ENCODE results near the gene NELL1. TPM values are rescaled to one million over a fixed set of nuclear protein-coding genes. Genes with fewer than 3 reads are reported as not detected.

The NELL1 gene
- total RNA-seq, 2 experiments from 2014 or later: not detected

DNA sequence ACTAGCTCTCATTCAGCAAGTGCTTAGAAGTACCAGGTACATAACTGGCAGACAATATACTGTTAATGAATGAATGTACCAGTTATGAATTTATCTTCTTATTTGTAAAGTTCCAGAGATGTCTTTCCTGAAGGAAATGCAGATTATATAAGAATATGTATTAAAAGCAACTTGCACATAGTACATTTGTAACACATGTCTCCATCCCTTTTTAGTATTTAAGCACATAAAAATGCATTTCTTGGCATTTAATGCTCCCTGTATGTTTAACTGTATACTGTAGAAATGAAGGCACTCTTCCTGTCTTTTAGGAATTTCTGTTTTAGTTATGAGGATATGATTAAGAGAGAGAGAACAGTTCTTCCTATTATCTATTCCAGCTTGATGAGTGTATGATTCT, 241.3 kb downstream of the NELL1 start:
- no peak overlapping the region for H3K4me3 Mint-ChIP-seq
- H3K27me3 Mint-ChIP-seq: no peaks in the 10 kb centered on the region
- ATAC-seq (ENCODE audit: poor library complexity) (no peak), DNase-seq (no peak)
- intact Hi-C loops (cut with DNase I, micrococcal nuclease): no loop called here
- H3K27ac ChIP-seq (ENCODE audit: low read depth in 1 of 2, low read length in 2 of 2): no peak overlapping the region
- H3K9me3 Mint-ChIP-seq: peaks cover 2% of the 10 kb centered on the region
- POLR2A ChIA-PET: no interaction called here
- CTCF ChIA-PET: no interaction called here
- H3K4me1 ChIP-seq (ENCODE audit: insufficient read depth, low read length): no peaks in the 10 kb centered on the region
- no peaks in the 10 kb centered on the region for H3K4me1 Mint-ChIP-seq (ENCODE audit: low read depth)
- no peaks in the 10 kb centered on the region for H3K36me3 Mint-ChIP-seq (ENCODE audit: low read depth)
- no peaks in the 10 kb centered on the region for H3K36me3 ChIP-seq (ENCODE audit: insufficient read depth, low read length)
- no peak overlapping the region for H3K4me3 ChIP-seq (ENCODE audit: low read length)
- peaks cover 0 to 3% of the 10 kb centered on the region in 2 experiments for H3K9me3 ChIP-seq (ENCODE audit: control insufficient read depth in 1 of 2, insufficient read depth in 1 of 2, low read length in 2 of 2)
- no peak overlapping the region for H3K27ac Mint-ChIP-seq
- TF ChIP-seq, protein P1, sequence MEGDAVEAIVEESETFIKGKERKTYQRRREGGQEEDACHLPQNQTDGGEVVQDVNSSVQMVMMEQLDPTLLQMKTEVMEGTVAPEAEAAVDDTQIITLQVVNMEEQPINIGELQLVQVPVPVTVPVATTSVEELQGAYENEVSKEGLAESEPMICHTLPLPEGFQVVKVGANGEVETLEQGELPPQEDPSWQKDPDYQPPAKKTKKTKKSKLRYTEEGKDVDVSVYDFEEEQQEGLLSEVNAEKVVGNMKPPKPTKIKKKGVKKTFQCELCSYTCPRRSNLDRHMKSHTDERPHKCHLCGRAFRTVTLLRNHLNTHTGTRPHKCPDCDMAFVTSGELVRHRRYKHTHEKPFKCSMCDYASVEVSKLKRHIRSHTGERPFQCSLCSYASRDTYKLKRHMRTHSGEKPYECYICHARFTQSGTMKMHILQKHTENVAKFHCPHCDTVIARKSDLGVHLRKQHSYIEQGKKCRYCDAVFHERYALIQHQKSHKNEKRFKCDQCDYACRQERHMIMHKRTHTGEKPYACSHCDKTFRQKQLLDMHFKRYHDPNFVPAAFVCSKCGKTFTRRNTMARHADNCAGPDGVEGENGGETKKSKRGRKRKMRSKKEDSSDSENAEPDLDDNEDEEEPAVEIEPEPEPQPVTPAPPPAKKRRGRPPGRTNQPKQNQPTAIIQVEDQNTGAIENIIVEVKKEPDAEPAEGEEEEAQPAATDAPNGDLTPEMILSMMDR (IDR thresholded peaks at IDR 0.05): no peak
- H3K27me3 ChIP-seq (ENCODE audit: control insufficient read depth in 1 of 2, insufficient read depth in 2 of 2, low read length in 2 of 2): no peaks in the 10 kb centered on the region

DNA sequence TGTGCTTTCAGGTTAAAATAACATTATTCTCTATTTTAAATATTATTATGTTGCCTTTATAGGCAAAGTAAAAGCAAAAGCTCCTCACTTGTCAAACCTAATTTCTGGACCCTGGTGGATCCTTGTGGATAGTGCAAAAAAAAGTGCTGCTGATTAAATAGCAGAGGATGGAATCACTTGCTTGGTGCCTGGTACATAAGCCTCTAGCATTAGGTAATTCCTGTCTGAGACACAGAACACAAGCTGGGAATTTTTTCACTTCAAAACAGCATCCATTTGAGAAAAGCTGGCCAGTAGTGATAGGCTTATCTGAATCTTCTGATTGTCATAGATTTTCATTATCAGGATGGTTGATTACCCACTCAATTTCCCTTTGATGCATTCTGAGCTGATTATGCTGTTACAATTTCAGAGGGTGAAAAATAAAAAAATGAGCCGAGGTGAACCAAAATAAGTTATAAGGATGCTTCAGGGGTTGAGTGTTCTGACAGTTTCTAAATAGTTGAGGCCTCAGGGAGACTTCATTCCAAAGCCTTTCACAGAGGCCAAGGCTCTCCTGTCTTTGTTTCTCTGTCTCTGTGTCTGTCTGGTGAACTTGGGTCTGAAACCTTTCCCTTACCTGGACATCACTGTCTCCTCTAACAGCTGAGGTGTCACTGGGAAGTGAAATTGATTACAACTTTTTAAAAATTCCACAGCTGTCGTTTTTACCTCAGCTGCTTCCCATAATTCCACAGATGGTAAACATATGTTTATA, 242.9 kb downstream of the NELL1 start:
- DNase-seq: no peak
- Mint-ChIP-seq H3K4me1 (ENCODE audit: low read depth) (no peaks in the 10 kb centered on the region), H3K4me3 (no peak overlapping the region), H3K9me3 (peaks cover 2% of the 10 kb centered on the region), H3K27me3 (no peaks in the 10 kb centered on the region), H3K36me3 (ENCODE audit: low read depth) (no peaks in the 10 kb centered on the region), H3K27ac (no peak overlapping the region)
- ATAC-seq (ENCODE audit: poor library complexity): no peak
- CTCF ChIA-PET: no interaction called here
- no peaks in the 10 kb centered on the region for H3K27me3 ChIP-seq (ENCODE audit: control insufficient read depth in 1 of 2, insufficient read depth in 2 of 2, low read length in 2 of 2)
- TF ChIP-seq, protein P1 (IDR thresholded peaks at IDR 0.05): no peak
- H3K9me3 ChIP-seq (ENCODE audit: control insufficient read depth in 1 of 2, insufficient read depth in 1 of 2, low read length in 2 of 2): peaks cover 0 to 3% of the 10 kb centered on the region in 2 experiments
- H3K36me3 ChIP-seq (ENCODE audit: insufficient read depth, low read length): no peaks in the 10 kb centered on the region
- POLR2A ChIA-PET: no interaction called here
- intact Hi-C loops (cut with DNase I, micrococcal nuclease): no loop called here
- H3K27ac ChIP-seq (ENCODE audit: low read depth in 1 of 2, low read length in 2 of 2): no peak overlapping the region
- no peaks in the 10 kb centered on the region for H3K4me1 ChIP-seq (ENCODE audit: insufficient read depth, low read length)
- H3K4me3 ChIP-seq (ENCODE audit: low read length): no peak overlapping the region

DNA sequence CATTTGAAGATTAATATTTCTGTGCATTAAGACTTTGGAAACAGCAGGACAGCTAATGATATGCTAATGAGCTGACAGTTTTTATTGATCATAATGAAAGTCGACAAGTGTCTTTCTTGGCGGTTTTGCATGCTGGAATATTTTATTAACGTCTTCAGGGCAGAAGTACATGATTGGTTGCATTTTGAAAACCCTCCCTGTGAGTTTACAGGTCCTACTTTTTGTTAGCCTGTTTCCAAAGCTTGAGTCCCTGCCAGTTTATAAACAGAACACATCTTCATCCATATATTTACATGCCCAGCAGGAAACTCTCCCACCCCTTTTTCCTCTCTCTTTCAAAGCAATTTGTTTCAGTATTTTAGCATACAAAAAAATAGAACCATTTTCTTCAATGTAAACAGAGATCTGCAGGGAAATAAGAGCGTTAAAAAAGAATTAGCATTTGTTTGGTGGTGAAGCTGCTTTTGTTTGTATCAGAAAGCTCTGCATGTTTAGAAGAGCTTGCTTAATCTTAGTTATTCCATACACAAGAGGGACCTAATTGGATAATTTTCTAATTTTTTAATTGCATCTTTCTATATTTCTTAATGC, 243.6 kb downstream of the NELL1 start:
- Histone ChIP-seq H3K4me3 (ENCODE audit: low read length) (no peak overlapping the region), H3K36me3 (ENCODE audit: insufficient read depth, low read length) (no peaks in the 10 kb centered on the region), H3K9me3 (ENCODE audit: control insufficient read depth in 1 of 2, insufficient read depth in 1 of 2, low read length in 2 of 2) (peaks cover 0 to 3% of the 10 kb centered on the region in 2 experiments), H3K27ac (ENCODE audit: low read depth in 1 of 2, low read length in 2 of 2) (no peak overlapping the region), H3K27me3 (ENCODE audit: control insufficient read depth in 1 of 2, insufficient read depth in 2 of 2, low read length in 2 of 2) (no peaks in the 10 kb centered on the region), H3K4me1 (ENCODE audit: insufficient read depth, low read length) (no peaks in the 10 kb centered on the region)
- intact Hi-C loops (cut with DNase I, micrococcal nuclease): no loop called here
- Mint-ChIP-seq H3K36me3 (ENCODE audit: low read depth) (no peaks in the 10 kb centered on the region), H3K9me3 (peaks cover 2% of the 10 kb centered on the region), H3K27ac (no peak overlapping the region), H3K27me3 (no peaks in the 10 kb centered on the region), H3K4me1 (ENCODE audit: low read depth) (no peaks in the 10 kb centered on the region), H3K4me3 (no peak overlapping the region)
- ATAC-seq (ENCODE audit: poor library complexity) (no peak), DNase-seq (no peak)
- TF ChIP-seq, protein P1 (IDR thresholded peaks at IDR 0.05): no peak
- POLR2A ChIA-PET: no interaction called here
- CTCF ChIA-PET: no interaction called here
